ENCODE measurements around the gene MRPS23.

MRPS23 gene

GRCh38 chr17:57877803-57878377 lies 28.0 kb upstream of the MRPS23 start:
- no peak for DNase-seq

- DNase-seq = no peak
Observed at GRCh38 chr17:57876866-57877237, 27.0 kb upstream of the MRPS23 start.

- DNase-seq = no peak
Observed at GRCh38 chr17:57876023-57876865, 26.4 kb upstream of the MRPS23 start.

- no peak for DNase-seq
Observed at GRCh38 chr17:57875290-57876022, 25.6 kb upstream of the MRPS23 start.

- no peak for DNase-seq
Observed at GRCh38 chr17:57874434-57875289, 24.8 kb upstream of the MRPS23 start.

GRCh38 chr17:57874058-57874419 lies 24.2 kb upstream of the MRPS23 start:
- DNase-seq = no peak

- DNase-seq = no peak
Observed at GRCh38 chr17:57873261-57874057, 23.6 kb upstream of the MRPS23 start.

GRCh38 chr17:57872536-57872935 lies 22.7 kb upstream of the MRPS23 start:
- DNase-seq = no peak

GRCh38 chr17:57871863-57872262 lies 22.0 kb upstream of the MRPS23 start:
- DNase-seq = no peak

- DNase-seq = no peak
Observed at GRCh38 chr17:57871155-57871554, 21.3 kb upstream of the MRPS23 start.

- DNase-seq = no peak
Observed at GRCh38 chr17:57870283-57870635, 20.4 kb upstream of the MRPS23 start.

- no peak for DNase-seq
Observed at GRCh38 chr17:57869617-57870282, 19.9 kb upstream of the MRPS23 start.

- no peak for DNase-seq
Observed at GRCh38 chr17:57868910-57869616, 19.2 kb upstream of the MRPS23 start.

GRCh38 chr17:57868007-57868909 lies 18.4 kb upstream of the MRPS23 start:
- peak; percentile 73 for DNase-seq

GRCh38 chr17:57867126-57867525 lies 17.3 kb upstream of the MRPS23 start:
- DNase-seq = no peak

- no peak for DNase-seq
Observed at GRCh38 chr17:57866723-57867122, 16.9 kb upstream of the MRPS23 start.

GRCh38 chr17:57866319-57866718 lies 16.5 kb upstream of the MRPS23 start:
- no peak for DNase-seq

- no peak for DNase-seq
Observed at GRCh38 chr17:57864273-57864672, 14.4 kb upstream of the MRPS23 start.

GRCh38 chr17:57862694-57863667 lies 13.1 kb upstream of the MRPS23 start:
- DNase-seq = no peak

Measured in CD4-positive, alpha-beta T cell treated with Interleukin-15 for 1 hour (primary cell).